ENCODE data around the gene PAPSS2. TPM values are rescaled to one million over a fixed set of nuclear protein-coding genes. Genes with fewer than 3 reads are reported as not detected.

PAPSS2 gene
- total RNA-seq, 1 donor: 81.8 TPM

DNA sequence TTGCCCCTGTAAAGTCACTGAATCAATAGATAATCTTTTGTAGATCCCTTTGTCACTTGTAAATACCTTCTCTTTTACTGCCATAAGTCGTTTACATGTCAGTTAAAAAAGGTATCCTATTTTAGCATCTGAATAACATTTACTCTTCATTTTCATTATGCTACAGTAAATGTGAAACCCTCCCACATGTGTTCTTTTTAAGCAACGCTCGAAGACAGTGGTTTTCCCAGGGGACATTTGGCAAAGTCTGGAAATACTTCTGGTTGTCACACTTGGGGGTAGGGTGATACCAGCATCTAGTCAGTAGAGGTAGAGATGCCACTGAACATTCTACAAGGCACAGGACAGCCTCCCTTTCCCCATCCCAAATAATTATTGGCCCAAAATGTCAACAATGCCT lies 134.6 kb downstream of the PAPSS2 start:
- Histone ChIP-seq H3K4me1 (ENCODE audit: insufficient read depth, low read length) (no peaks in the 10 kb centered on the region), H3K4me3 (ENCODE audit: insufficient read depth, low read length) (no peak overlapping the region), H3K27me3 (ENCODE audit: insufficient read depth, low read length) (no peaks in the 10 kb centered on the region), H3K36me3 (ENCODE audit: insufficient read depth, low read length) (peaks cover 12% of the 10 kb centered on the region), H3K79me2 (ENCODE audit: insufficient read depth, low read length) (peaks cover 51% of the 10 kb centered on the region), H3K27ac (ENCODE audit: low read depth, low read length) (no peak overlapping the region), H2AFZ (ENCODE audit: low read length) (no peak overlapping the region), H3K4me2 (ENCODE audit: insufficient read depth, low read length) (no peak overlapping the region), H4K20me1 (ENCODE audit: insufficient read depth, low read length) (no peaks in the 10 kb centered on the region), H3K9me3 (ENCODE audit: low read depth, low read length) (no peaks in the 10 kb centered on the region)
- no peak for DNase-seq (ENCODE audit: insufficient read length, low spot score, missing footprints)
- TF ChIP-seq, protein P1, sequence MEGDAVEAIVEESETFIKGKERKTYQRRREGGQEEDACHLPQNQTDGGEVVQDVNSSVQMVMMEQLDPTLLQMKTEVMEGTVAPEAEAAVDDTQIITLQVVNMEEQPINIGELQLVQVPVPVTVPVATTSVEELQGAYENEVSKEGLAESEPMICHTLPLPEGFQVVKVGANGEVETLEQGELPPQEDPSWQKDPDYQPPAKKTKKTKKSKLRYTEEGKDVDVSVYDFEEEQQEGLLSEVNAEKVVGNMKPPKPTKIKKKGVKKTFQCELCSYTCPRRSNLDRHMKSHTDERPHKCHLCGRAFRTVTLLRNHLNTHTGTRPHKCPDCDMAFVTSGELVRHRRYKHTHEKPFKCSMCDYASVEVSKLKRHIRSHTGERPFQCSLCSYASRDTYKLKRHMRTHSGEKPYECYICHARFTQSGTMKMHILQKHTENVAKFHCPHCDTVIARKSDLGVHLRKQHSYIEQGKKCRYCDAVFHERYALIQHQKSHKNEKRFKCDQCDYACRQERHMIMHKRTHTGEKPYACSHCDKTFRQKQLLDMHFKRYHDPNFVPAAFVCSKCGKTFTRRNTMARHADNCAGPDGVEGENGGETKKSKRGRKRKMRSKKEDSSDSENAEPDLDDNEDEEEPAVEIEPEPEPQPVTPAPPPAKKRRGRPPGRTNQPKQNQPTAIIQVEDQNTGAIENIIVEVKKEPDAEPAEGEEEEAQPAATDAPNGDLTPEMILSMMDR (IDR thresholded peaks at IDR 0.05; ENCODE audit: extremely low read depth, low read depth, low read length): no peak

Other genes starting within 250 kb of the PAPSS2 start
- gene MINPP1, start 155.0 kb upstream of the PAPSS2 start, total RNA-seq: 22.1 and 23.0 TPM in 2 replicates
- 43.8 and 43.9 TPM in 2 replicates for gene ATAD1, start 158.3 kb downstream of the PAPSS2 start, total RNA-seq
- 0.59 and 0.72 TPM in 2 replicates for gene KLLN, start 203.7 kb downstream of the PAPSS2 start, total RNA-seq
- 169 and 193 TPM in 2 replicates for gene PTEN, start 203.7 kb downstream of the PAPSS2 start, total RNA-seq